ENCODE measurements around the gene UBN2.

DNA sequence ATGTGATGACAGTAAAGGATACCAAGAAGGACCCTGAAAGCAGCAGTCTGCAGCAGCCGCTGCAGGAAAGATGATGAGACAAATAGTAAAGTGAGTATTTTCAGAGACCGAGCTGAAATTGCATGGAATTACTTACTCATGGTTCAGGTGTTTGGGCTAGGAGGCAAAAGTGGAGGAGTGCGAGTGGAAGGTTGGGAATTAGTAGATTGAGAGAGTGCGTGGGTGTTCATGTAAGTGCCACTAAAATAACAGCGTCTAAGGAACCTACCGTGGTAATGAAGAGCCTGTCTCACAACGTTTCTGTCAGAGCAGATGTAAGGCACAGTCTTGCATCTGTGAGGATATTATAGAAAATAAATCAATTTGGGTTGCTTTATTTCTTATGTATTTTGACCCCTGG, 61.8 kb downstream of the UBN2 start:
- no peak for TF ChIP-seq POLR2A (IDR thresholded peaks at IDR 0.05)
- TF ChIP-seq, protein P1, sequence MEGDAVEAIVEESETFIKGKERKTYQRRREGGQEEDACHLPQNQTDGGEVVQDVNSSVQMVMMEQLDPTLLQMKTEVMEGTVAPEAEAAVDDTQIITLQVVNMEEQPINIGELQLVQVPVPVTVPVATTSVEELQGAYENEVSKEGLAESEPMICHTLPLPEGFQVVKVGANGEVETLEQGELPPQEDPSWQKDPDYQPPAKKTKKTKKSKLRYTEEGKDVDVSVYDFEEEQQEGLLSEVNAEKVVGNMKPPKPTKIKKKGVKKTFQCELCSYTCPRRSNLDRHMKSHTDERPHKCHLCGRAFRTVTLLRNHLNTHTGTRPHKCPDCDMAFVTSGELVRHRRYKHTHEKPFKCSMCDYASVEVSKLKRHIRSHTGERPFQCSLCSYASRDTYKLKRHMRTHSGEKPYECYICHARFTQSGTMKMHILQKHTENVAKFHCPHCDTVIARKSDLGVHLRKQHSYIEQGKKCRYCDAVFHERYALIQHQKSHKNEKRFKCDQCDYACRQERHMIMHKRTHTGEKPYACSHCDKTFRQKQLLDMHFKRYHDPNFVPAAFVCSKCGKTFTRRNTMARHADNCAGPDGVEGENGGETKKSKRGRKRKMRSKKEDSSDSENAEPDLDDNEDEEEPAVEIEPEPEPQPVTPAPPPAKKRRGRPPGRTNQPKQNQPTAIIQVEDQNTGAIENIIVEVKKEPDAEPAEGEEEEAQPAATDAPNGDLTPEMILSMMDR (IDR thresholded peaks at IDR 0.05): no peak
